Measurements from ENCODE around the gene TEX22. TPM values are rescaled to one million over a fixed set of nuclear protein-coding genes. Genes with fewer than 3 reads are reported as not detected.

Gene TEX22
- total RNA-seq, 2 donors from 2014 or later = 0.60 to 1.7 TPM

GRCh38 chr14:105442125-105442524 lies 43.8 kb downstream of the TEX22 start:
- peaks cover 2% of the 10 kb centered on the region for H3K36me3 Mint-ChIP-seq (ENCODE audit: low read depth)
- no peak for ATAC-seq
- H3K9me3 ChIP-seq (ENCODE audit: control insufficient read depth, low read length, poor library complexity, severe bottlenecking) = no peaks in the 10 kb centered on the region
- H3K27ac Mint-ChIP-seq = no peak overlapping the region
- no peak for DNase-seq
- H3K4me1 Mint-ChIP-seq = peaks cover 2% of the 10 kb centered on the region
- no peak overlapping the region for H3K4me3 Mint-ChIP-seq
- H3K27me3 Mint-ChIP-seq = no peaks in the 10 kb centered on the region

- ATAC-seq = no peak
- DNase-seq = no peak
- H3K9me3 ChIP-seq (ENCODE audit: control insufficient read depth, low read length, poor library complexity, severe bottlenecking) = no peaks in the 10 kb centered on the region
- Mint-ChIP-seq H3K4me1 (peaks cover 2% of the 10 kb centered on the region), H3K27me3 (no peaks in the 10 kb centered on the region), H3K27ac (no peak overlapping the region), H3K4me3 (no peak overlapping the region), H3K36me3 (ENCODE audit: low read depth) (peaks cover 2% of the 10 kb centered on the region)
These were observed 44.5 kb downstream of the TEX22 start for GRCh38 chr14:105442834-105443233.

DNA sequence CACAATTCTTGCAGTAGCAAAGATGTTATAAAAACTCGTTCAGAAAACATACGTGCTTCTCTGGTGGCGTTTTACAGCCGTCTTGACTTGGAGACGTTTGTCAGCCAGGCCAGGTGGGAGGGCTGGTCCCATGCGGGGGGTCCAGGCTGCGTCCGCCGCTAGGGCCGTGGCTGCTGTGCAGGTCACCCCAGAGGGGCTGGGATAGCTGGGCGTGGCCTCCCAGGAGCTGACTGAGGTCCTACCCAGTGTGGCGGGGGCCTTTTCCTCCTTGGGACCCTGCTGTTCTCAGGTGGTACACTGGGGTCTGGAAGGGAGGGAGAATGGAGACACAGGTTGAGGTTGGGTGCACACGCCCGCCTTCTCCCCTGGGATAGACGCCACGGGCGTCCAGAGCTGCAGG lies 46.5 kb downstream of the TEX22 start:
- peaks cover 6% of the 10 kb centered on the region for H3K4me1 Mint-ChIP-seq
- DNase-seq = no peak
- ATAC-seq = no peak
- no peaks in the 10 kb centered on the region for H3K27me3 Mint-ChIP-seq
- no peak overlapping the region for H3K27ac Mint-ChIP-seq
- H3K4me3 Mint-ChIP-seq = no peak overlapping the region
- H3K36me3 Mint-ChIP-seq (ENCODE audit: low read depth) = peaks cover 2% of the 10 kb centered on the region
- H3K9me3 ChIP-seq (ENCODE audit: control insufficient read depth, low read length, poor library complexity, severe bottlenecking) = no peaks in the 10 kb centered on the region

GRCh38 chr14:105445290-105445689 lies 47.0 kb downstream of the TEX22 start:
- peaks cover 6% of the 10 kb centered on the region for H3K4me1 Mint-ChIP-seq
- no peaks in the 10 kb centered on the region for H3K27me3 Mint-ChIP-seq
- no peak for DNase-seq
- no peak for ATAC-seq
- H3K4me3 Mint-ChIP-seq = no peak overlapping the region
- H3K36me3 Mint-ChIP-seq (ENCODE audit: low read depth) = peaks cover 2% of the 10 kb centered on the region
- no peak overlapping the region for H3K27ac Mint-ChIP-seq
- H3K9me3 ChIP-seq (ENCODE audit: control insufficient read depth, low read length, poor library complexity, severe bottlenecking) = no peaks in the 10 kb centered on the region

DNA sequence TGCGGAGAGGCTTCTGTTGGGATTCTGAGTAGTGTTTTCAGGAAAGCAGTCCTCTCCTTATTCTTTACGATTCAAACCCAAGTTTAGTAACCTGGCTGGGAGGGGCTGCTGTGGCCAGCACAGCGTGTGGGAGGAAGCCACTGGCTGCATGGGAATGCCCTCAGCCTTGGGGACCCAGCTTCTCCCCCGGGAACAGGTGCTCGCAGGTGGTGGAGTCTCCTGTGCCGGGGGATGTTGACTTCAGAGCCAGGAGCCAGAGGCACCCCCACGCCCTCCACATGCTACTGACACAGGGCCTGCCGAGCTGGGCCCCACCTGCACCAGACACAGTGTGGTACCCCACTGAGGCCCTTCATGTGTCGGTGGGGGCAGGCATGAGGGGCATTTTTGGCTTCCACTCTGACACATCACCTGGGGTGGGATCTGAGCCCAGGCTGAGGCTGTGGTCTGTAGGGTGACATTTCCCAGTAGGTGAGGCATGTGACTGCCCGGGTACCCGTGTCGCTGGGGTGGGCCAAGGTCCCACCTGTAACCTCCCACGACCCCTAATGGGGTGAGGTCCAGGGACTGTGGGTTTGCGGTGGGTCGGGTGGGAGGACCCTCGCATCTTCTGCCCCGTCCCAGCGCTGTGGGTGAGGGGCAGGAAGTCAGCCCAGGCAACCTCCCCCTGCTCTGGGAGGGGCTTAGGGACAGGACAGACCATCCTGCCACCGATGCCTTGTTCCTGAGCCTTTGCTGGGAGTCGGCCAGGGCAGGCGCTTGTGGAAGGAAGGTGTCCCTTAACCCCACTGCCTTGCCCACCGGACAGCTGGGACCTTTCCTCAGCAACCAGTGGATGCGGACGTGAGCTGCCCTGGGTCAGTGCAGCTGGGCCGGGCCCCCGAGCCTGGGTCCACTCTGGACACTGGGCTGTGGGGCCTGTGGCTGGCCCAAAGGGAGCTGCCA lies 47.8 kb downstream of the TEX22 start:
- Mint-ChIP-seq H3K27ac (peak overlapping the region; percentile 32), H3K27me3 (no peaks in the 10 kb centered on the region), H3K4me3 (no peak overlapping the region), H3K36me3 (ENCODE audit: low read depth) (peaks cover 2% of the 10 kb centered on the region), H3K4me1 (peaks cover 6% of the 10 kb centered on the region)
- DNase-seq (no peak), ATAC-seq (no peak)
- H3K9me3 ChIP-seq (ENCODE audit: control insufficient read depth, low read length, poor library complexity, severe bottlenecking) = no peaks in the 10 kb centered on the region

- Mint-ChIP-seq H3K36me3 (ENCODE audit: low read depth) (no peaks in the 10 kb centered on the region), H3K27me3 (no peaks in the 10 kb centered on the region), H3K4me3 (no peak overlapping the region), H3K4me1 (peaks cover 4% of the 10 kb centered on the region), H3K27ac (peak overlapping the region; percentile 32)
- no peaks in the 10 kb centered on the region for H3K9me3 ChIP-seq (ENCODE audit: control insufficient read depth, low read length, poor library complexity, severe bottlenecking)
- ATAC-seq = no peak
- no peak for DNase-seq
These were observed 48.6 kb downstream of the TEX22 start for GRCh38 chr14:105446971-105447370.

GRCh38 chr14:105447651-105448640 lies 49.6 kb downstream of the TEX22 start:
- ATAC-seq (peak; percentile 6), DNase-seq (no peak)
- H3K4me3 Mint-ChIP-seq = no peak overlapping the region
- H3K27ac Mint-ChIP-seq = no peak overlapping the region
- H3K4me1 Mint-ChIP-seq = peaks cover 4% of the 10 kb centered on the region
- no peaks in the 10 kb centered on the region for H3K36me3 Mint-ChIP-seq (ENCODE audit: low read depth)
- no peaks in the 10 kb centered on the region for H3K9me3 ChIP-seq (ENCODE audit: control insufficient read depth, low read length, poor library complexity, severe bottlenecking)
- no peaks in the 10 kb centered on the region for H3K27me3 Mint-ChIP-seq

- Mint-ChIP-seq H3K4me3 (no peak overlapping the region), H3K27me3 (no peaks in the 10 kb centered on the region), H3K36me3 (ENCODE audit: low read depth) (no peaks in the 10 kb centered on the region), H3K27ac (no peak overlapping the region), H3K4me1 (peaks cover 4% of the 10 kb centered on the region)
- ATAC-seq = peak; percentile 98
- DNase-seq = peak; percentile 59 to 72 (median 60)
- H3K9me3 ChIP-seq (ENCODE audit: control insufficient read depth, low read length, poor library complexity, severe bottlenecking) = no peaks in the 10 kb centered on the region
These were observed 50.4 kb downstream of the TEX22 start for GRCh38 chr14:105448706-105449111.

- DNase-seq (no peak), ATAC-seq (no peak)
- no peaks in the 10 kb centered on the region for H3K9me3 ChIP-seq (ENCODE audit: control insufficient read depth, low read length, poor library complexity, severe bottlenecking)
- Mint-ChIP-seq H3K4me1 (peaks cover 4% of the 10 kb centered on the region), H3K27me3 (no peaks in the 10 kb centered on the region), H3K4me3 (no peak overlapping the region), H3K27ac (no peak overlapping the region), H3K36me3 (ENCODE audit: low read depth) (no peaks in the 10 kb centered on the region)
These were observed 51.2 kb downstream of the TEX22 start for GRCh38 chr14:105449276-105450122.

- H3K4me3 Mint-ChIP-seq = no peak overlapping the region
- no peaks in the 10 kb centered on the region for H3K9me3 ChIP-seq (ENCODE audit: control insufficient read depth, low read length, poor library complexity, severe bottlenecking)
- no peaks in the 10 kb centered on the region for H3K27me3 Mint-ChIP-seq
- no peak overlapping the region for H3K27ac Mint-ChIP-seq
- no peak for ATAC-seq
- peaks cover 4% of the 10 kb centered on the region for H3K4me1 Mint-ChIP-seq
- DNase-seq = no peak
- H3K36me3 Mint-ChIP-seq (ENCODE audit: low read depth) = no peaks in the 10 kb centered on the region
These were observed 51.8 kb downstream of the TEX22 start for GRCh38 chr14:105450123-105450505.

DNA sequence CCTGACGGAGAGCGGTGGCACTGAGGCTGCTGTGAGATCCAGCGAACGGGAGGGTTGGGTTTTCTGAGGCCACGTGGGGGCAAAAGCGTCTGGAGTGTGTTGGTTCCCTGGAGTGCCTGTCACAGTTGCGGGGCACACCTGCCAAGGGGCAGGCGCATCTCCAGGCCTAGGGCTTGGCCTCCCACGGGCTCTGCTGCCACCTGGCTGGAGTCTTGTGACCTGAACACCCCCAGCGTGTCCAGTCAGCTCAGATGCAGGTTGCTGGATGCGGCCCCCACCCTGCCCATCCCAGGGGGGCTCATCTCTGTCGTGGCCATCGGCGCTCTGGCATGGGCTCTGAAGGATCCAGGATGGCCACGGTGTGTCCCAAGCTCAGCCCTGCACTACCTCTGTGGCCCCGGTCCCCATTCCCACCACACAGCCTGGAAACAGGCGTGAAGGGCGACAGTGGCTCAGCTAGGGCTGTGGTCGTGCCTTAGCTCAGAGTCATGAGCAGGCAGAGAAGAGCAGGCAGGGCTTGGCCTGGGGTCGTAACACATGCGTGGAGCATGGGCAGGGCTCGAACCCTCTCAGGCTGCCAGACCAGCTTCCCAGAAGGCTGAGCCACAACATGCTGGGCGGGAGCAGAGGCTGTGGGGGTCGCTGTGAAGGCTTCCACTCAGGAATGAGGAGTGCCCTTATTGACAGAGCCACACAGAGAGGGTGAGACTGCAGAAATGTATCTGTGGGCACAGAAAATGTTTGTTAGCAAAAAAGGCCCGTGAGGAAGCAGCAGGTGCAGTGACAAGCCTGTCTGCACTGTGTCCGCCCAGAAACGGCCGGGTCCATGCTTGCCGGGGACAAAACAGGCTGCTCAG lies 52.8 kb downstream of the TEX22 start:
- Mint-ChIP-seq H3K27ac (no peak overlapping the region), H3K36me3 (ENCODE audit: low read depth) (no peaks in the 10 kb centered on the region), H3K4me1 (peaks cover 6% of the 10 kb centered on the region), H3K4me3 (no peak overlapping the region), H3K27me3 (no peaks in the 10 kb centered on the region)
- DNase-seq (no peak), ATAC-seq (no peak)
- H3K9me3 ChIP-seq (ENCODE audit: control insufficient read depth, low read length, poor library complexity, severe bottlenecking) = no peaks in the 10 kb centered on the region

GRCh38 chr14:105452963-105453362 lies 54.6 kb downstream of the TEX22 start:
- no peak overlapping the region for H3K27ac Mint-ChIP-seq
- peaks cover 5% of the 10 kb centered on the region for H3K4me1 Mint-ChIP-seq
- H3K27me3 Mint-ChIP-seq = no peaks in the 10 kb centered on the region

More at GRCh38 chr14:105452963-105453362, 54.6 kb downstream of the TEX22 start:
- ATAC-seq = no peak
- no peak overlapping the region for H3K4me3 Mint-ChIP-seq
- no peaks in the 10 kb centered on the region for H3K36me3 Mint-ChIP-seq (ENCODE audit: low read depth)
- no peaks in the 10 kb centered on the region for H3K9me3 ChIP-seq (ENCODE audit: control insufficient read depth, low read length, poor library complexity, severe bottlenecking)
- DNase-seq = no peak

Measured in T-helper 17 cell (primary cell).